K562 (cell line): ENCODE data around the gene IL23A. TPM values are rescaled to one million over a fixed set of nuclear protein-coding genes. Genes with fewer than 3 reads are reported as not detected.

ENCODE experiments used
- CEBPG ChIP-seq, 3 experiments: fragments of 200-800 bp in 1 of 3; sonication (Bioruptor generic) in 1 of 3; sonication (generic) in 1 of 3; formaldehyde crosslinking in 1 of 3; IDR thresholded peaks in 2 of 3; conservative IDR thresholded peaks in 1 of 3; 2 replicates each; pipeline versions ENCODE4 v1.6.1 to v1.8.0; 2016 to 2022; ENCODE audit warnings: missing compliant biosample characterization in 2 of 3, missing genetic modification characterization in 2 of 3, mild to moderate bottlenecking in 1 of 3, missing genetic modification reagents in 1 of 3
- DMBX1 ChIP-seq: fragments of 250-450 bp; sonication (Bioruptor Pico); IDR thresholded peaks from 2 replicates; pipeline ENCODE4 v1.8.0; 2022; ENCODE audit warnings: inconsistent platforms, mild to moderate bottlenecking, moderate library complexity, borderline replicate concordance
- ETV1 ChIP-seq: fragments of 450-650 bp; conservative IDR thresholded peaks from 2 replicates; pipeline ENCODE4 v1.6.1; 2016; ENCODE audit warnings: missing genetic modification characterization, control low read depth, low read depth, missing compliant biosample characterization
- FOXK2 ChIP-seq, 2 experiments: fragments of 450-650 bp; IDR thresholded peaks in 1 of 2; conservative IDR thresholded peaks in 1 of 2; 2 replicates each; pipeline ENCODE4 v1.6.1; 2016; ENCODE audit warnings: low read depth in 2 of 2, mild to moderate bottlenecking in 1 of 2
- FOXM1 ChIP-seq, 2 experiments: fragments of 450-650 bp in 1 of 2; sonication (generic) in 1 of 2; formaldehyde crosslinking in 1 of 2; IDR thresholded peaks; 2 replicates each; pipeline versions ENCODE4 v1.6.1 to v1.9.0; 2017 to 2022; ENCODE audit warnings: low read depth in 2 of 2, mild to moderate bottlenecking in 2 of 2, missing genetic modification reagents in 1 of 2, moderate library complexity in 1 of 2
- GATAD2B ChIP-seq: fragments of 450-650 bp; IDR thresholded peaks from 2 replicates; pipeline ENCODE4 v1.6.1; 2017; ENCODE audit warnings: mild to moderate bottlenecking, borderline replicate concordance
- KDM1A ChIP-seq, 2 experiments: fragments of 450-650 bp; IDR thresholded peaks; 2 replicates each; pipeline ENCODE4 v1.6.1; 2016; ENCODE audit warnings: mild to moderate bottlenecking in 2 of 2
- MAFF ChIP-seq: IDR thresholded peaks from 2 replicates; pipeline ENCODE4 v1.6.1; 2012; ENCODE audit warnings: low read length, improper control_type of control experiment
- MYNN ChIP-seq, 2 experiments: sonication (generic); formaldehyde crosslinking in 1 of 2; IDR thresholded peaks; 2 replicates each; pipeline versions ENCODE4 v1.5.0 to v1.6.1; 2016 to 2020; ENCODE audit warnings: antibody characterized with exemption in 1 of 2, missing genetic modification reagents in 1 of 2
- NCOR1 ChIP-seq: fragments of 450-650 bp; IDR thresholded peaks from 2 replicates; pipeline ENCODE4 v1.6.1; 2016; ENCODE audit warnings: mild to moderate bottlenecking, moderate library complexity
- NEUROD1 ChIP-seq: fragments of 150-350 bp; IDR thresholded peaks from 2 replicates; pipeline ENCODE4 v1.6.1; 2014; ENCODE audit warnings: borderline replicate concordance, low read length, low read depth; ENCODE audit not compliant: partially characterized antibody
- NFIC ChIP-seq: fragments of 450-650 bp; IDR thresholded peaks from 2 replicates; pipeline ENCODE4 v1.6.1; 2017; ENCODE audit warnings: mild to moderate bottlenecking, inconsistent platforms
- NR1H2 ChIP-seq: sonication (generic); formaldehyde crosslinking; IDR thresholded peaks from 2 replicates; pipeline ENCODE4 v1.4.0; 2020; ENCODE audit warnings: mild to moderate bottlenecking, missing genetic modification reagents
- PHTF2 ChIP-seq: fragments of 250-450 bp; sonication (Bioruptor Pico); IDR thresholded peaks from 2 replicates; pipeline ENCODE4 v1.5.0; 2021; ENCODE audit warnings: mild to moderate bottlenecking
- RB1 ChIP-seq: fragments of 450-650 bp; IDR thresholded peaks from 2 replicates; pipeline ENCODE4 v1.6.1; 2017; ENCODE audit warnings: low read depth, mild to moderate bottlenecking
- SPI1 ChIP-seq: IDR thresholded peaks from 2 replicates; pipeline ENCODE4 v1.6.1; 2011; ENCODE audit warnings: low read depth, low read length, control low read depth, borderline replicate concordance
- ZEB2 ChIP-seq: fragments of 450-650 bp; IDR thresholded peaks from 2 replicates; pipeline ENCODE4 v1.6.1; 2016
- polyA plus RNA-seq, 8 experiments: library from polyadenylated mRNA; depleted of rRNA in 4 of 8; stranded (reverse) in 5 of 8; unstranded in 3 of 8; fragments of >200 nt; fragmentation: Nextera tagmentation in 2 of 8; fragmentation: Illumina TruSeq in 1 of 8; extraction: Ambion mirVana in 2 of 8; extraction: Trizol in 1 of 8; gene quantifications; 2 replicates each; pipeline versions ENCODE4 v1.2.1 to v1.2.3, GENCODE V29; 2011 to 2014; ENCODE audit warnings: inconsistent platforms in 1 of 8, missing spikeins in 1 of 8
- total RNA-seq, 7 experiments: library from RNA; depleted of rRNA in 6 of 7; stranded (reverse); fragments of >200 nt in 6 of 7; fragmentation: Illumina TruSeq in 2 of 7; extraction: Trizol in 2 of 7; gene quantifications; 2 replicates each; pipeline versions ENCODE4 v1.2.1 to v1.2.3, GENCODE V29; 2011 to 2021; ENCODE audit warnings: low replicate concordance in 1 of 7
- TF ChIP-seq, protein P1 (sequence below): fragments of 450-650 bp; IDR thresholded peaks from 2 replicates; pipeline ENCODE4 v1.6.1; 2017; ENCODE audit warnings: antibody characterized with exemption, mild to moderate bottlenecking
- TF ChIP-seq, protein P2 (sequence below), 3 experiments: IDR thresholded peaks in 2 of 3; conservative IDR thresholded peaks in 1 of 3; 2 replicates each; pipeline ENCODE4 v1.5.1; 2011 to 2012; ENCODE audit warnings: low read length in 3 of 3, mild to moderate bottlenecking in 3 of 3, control low read depth in 2 of 3, improper control_type of control experiment in 1 of 3, inconsistent platforms in 1 of 3, low read depth in 1 of 3, mixed read lengths in 1 of 3, moderate library complexity in 1 of 3; ENCODE audit not compliant: insufficient read depth in 2 of 3
- TF ChIP-seq, protein P3 (sequence below): fragments of 250-450 bp; sonication (Bioruptor Pico); IDR thresholded peaks from 2 replicates; pipeline ENCODE4 v1.4.0; 2020; ENCODE audit warnings: mild to moderate bottlenecking

Gene IL23A
- total and polyA plus RNA-seq, 9 of the 15 experiments (the other 6 are each of a cell fraction or from before 2014, with no cell fraction given) = 4.4 to 37.2 (median 9.6) TPM

DNA sequence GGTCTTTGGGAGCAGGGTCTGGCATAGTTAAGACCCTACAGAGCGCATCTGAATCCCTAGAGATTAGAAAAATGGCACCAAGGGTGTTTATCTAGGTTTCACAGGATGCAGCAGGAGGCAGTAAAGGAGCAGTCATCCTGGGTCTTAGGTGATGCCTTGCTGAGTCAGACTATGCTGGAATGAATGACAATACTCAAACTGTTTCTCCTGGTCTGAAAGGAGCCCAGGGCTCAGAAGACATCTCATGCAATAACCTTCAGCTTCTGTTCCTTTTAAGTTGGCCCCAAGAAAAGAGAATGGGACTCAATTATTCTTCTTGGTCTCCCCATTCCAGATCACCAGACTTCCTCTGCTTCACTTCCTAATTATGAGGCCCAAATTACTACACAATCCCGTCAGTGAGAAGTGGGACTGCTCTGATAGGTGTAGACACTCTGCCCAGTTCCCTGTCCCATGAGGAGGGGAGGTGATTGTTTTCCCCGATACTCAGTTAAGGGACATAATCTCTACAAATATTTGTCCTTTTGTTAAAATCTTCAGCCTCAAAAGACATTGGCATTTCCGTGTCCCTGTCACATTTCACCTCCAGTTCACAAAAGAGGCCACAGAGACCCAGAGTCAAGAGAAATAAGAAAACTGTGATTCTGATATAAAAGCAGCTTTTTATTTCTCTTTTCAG is 38.8 kb downstream of the IL23A start (continued):
- TF ChIP-seq, protein P1, sequence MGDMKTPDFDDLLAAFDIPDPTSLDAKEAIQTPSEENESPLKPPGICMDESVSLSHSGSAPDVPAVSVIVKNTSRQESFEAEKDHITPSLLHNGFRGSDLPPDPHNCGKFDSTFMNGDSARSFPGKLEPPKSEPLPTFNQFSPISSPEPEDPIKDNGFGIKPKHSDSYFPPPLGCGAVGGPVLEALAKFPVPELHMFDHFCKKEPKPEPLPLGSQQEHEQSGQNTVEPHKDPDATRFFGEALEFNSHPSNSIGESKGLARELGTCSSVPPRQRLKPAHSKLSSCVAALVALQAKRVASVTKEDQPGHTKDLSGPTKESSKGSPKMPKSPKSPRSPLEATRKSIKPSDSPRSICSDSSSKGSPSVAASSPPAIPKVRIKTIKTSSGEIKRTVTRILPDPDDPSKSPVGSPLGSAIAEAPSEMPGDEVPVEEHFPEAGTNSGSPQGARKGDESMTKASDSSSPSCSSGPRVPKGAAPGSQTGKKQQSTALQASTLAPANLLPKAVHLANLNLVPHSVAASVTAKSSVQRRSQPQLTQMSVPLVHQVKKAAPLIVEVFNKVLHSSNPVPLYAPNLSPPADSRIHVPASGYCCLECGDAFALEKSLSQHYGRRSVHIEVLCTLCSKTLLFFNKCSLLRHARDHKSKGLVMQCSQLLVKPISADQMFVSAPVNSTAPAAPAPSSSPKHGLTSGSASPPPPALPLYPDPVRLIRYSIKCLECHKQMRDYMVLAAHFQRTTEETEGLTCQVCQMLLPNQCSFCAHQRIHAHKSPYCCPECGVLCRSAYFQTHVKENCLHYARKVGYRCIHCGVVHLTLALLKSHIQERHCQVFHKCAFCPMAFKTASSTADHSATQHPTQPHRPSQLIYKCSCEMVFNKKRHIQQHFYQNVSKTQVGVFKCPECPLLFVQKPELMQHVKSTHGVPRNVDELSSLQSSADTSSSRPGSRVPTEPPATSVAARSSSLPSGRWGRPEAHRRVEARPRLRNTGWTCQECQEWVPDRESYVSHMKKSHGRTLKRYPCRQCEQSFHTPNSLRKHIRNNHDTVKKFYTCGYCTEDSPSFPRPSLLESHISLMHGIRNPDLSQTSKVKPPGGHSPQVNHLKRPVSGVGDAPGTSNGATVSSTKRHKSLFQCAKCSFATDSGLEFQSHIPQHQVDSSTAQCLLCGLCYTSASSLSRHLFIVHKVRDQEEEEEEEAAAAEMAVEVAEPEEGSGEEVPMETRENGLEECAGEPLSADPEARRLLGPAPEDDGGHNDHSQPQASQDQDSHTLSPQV = peak; percentile 84
- peak; percentile 81 for TF ChIP-seq NFIC
- peak; percentile 21; the same call in 1 of the 2 replicates for TF ChIP-seq GATAD2B
- TF ChIP-seq FOXM1 (IDR thresholded peaks at IDR 0.05; ENCODE audit: low read depth) = peak; percentile 28; the same call in 1 of the 2 replicates
- TF ChIP-seq FOXM1 (CRISPR knock-in tag; IDR thresholded peaks at IDR 0.05; ENCODE audit: low read depth) = no peak
- TF ChIP-seq CEBPG (CRISPR knock-in tag; IDR thresholded peaks at IDR 0.05) = no peak
- no peak for TF ChIP-seq CEBPG (tag; conservative IDR thresholded peaks at IDR 0.05 in 1 of 2, IDR thresholded peaks at IDR 0.05 in 1 of 2)
- TF ChIP-seq SPI1 = peak; percentile 40; the same call in 1 of the 2 replicates
- TF ChIP-seq PHTF2 (CRISPR knock-in tag) = no peak
- TF ChIP-seq NCOR1 = peak; percentile 85
- TF ChIP-seq ZEB2 = peak; percentile 74
- peak; percentile 88 for TF ChIP-seq MAFF
- peak; percentile 42; the same call in 1 of the 2 replicates for TF ChIP-seq MYNN (IDR thresholded peaks at IDR 0.05)
- TF ChIP-seq MYNN (CRISPR knock-in tag; IDR thresholded peaks at IDR 0.05) = no peak
- TF ChIP-seq ETV1 = no peak; the same call in none of the 2 replicates
- TF ChIP-seq KDM1A (IDR thresholded peaks at IDR 0.05) = peak; percentile 53 to 72; a peak in 3 of 4 replicates
- TF ChIP-seq NR1H2 (CRISPR knock-in tag) = no peak
- peak; percentile 71 for TF ChIP-seq DMBX1 (CRISPR knock-in tag)
- TF ChIP-seq NEUROD1 = peak; percentile 18
- TF ChIP-seq, protein P2, sequence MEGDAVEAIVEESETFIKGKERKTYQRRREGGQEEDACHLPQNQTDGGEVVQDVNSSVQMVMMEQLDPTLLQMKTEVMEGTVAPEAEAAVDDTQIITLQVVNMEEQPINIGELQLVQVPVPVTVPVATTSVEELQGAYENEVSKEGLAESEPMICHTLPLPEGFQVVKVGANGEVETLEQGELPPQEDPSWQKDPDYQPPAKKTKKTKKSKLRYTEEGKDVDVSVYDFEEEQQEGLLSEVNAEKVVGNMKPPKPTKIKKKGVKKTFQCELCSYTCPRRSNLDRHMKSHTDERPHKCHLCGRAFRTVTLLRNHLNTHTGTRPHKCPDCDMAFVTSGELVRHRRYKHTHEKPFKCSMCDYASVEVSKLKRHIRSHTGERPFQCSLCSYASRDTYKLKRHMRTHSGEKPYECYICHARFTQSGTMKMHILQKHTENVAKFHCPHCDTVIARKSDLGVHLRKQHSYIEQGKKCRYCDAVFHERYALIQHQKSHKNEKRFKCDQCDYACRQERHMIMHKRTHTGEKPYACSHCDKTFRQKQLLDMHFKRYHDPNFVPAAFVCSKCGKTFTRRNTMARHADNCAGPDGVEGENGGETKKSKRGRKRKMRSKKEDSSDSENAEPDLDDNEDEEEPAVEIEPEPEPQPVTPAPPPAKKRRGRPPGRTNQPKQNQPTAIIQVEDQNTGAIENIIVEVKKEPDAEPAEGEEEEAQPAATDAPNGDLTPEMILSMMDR (IDR thresholded peaks at IDR 0.05 in 2 of 3, conservative IDR thresholded peaks at IDR 0.05 in 1 of 3; ENCODE audit: insufficient read depth in 2 of 3, low read depth in 1 of 3, low read length in 3 of 3) = peak; percentile 71 to 79 (median 74)
- TF ChIP-seq RB1 = peak; percentile 52; the same call in 1 of the 2 replicates
- TF ChIP-seq FOXK2 (conservative IDR thresholded peaks at IDR 0.05 in 1 of 2, IDR thresholded peaks at IDR 0.05 in 1 of 2; ENCODE audit: low read depth in 2 of 2) = peak; percentile 78 to 83; a peak in 3 of 4 replicates
- TF ChIP-seq, protein P3, sequence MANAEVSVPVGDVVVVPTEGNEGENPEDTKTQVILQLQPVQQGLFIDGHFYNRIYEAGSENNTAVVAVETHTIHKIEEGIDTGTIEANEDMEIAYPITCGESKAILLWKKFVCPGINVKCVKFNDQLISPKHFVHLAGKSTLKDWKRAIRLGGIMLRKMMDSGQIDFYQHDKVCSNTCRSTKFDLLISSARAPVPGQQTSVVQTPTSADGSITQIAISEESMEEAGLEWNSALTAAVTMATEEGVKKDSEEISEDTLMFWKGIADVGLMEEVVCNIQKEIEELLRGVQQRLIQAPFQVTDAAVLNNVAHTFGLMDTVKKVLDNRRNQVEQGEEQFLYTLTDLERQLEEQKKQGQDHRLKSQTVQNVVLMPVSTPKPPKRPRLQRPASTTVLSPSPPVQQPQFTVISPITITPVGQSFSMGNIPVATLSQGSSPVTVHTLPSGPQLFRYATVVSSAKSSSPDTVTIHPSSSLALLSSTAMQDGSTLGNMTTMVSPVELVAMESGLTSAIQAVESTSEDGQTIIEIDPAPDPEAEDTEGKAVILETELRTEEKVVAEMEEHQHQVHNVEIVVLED (CRISPR knock-in tag) = no peak
